ENCODE measurements around the gene TAB2. TPM values are rescaled to one million over a fixed set of nuclear protein-coding genes. Genes with fewer than 3 reads are reported as not detected.
"Not testable (repeated sequence)": the region's sequence is repeated elsewhere in the genome, so short reads cannot be mapped to it uniquely, and the experiment has no call there.

Gene TAB2
- polyA plus RNA-seq, 1 experiment, result 23.9 TPM

- H3K4me3 ChIP-seq (ENCODE audit: low read depth, low read length), result no peak overlapping the region
- TF ChIP-seq CTCF (IDR thresholded peaks at IDR 0.05; ENCODE audit: insufficient read depth, low read depth, low read length), result no peak
- no peaks in the 10 kb centered on the region for H3K27me3 ChIP-seq (ENCODE audit: control insufficient read depth, insufficient read depth, low read length)
- POLR2A ChIA-PET, result no interaction called here
- DNase-seq (ENCODE audit: low read depth), result no peak
- no peaks in the 10 kb centered on the region for H3K36me3 ChIP-seq (ENCODE audit: control insufficient read depth, insufficient read depth, low read length)
- CTCF ChIA-PET, result no interaction called here
Measured at GRCh38 chr6:149456311-149457021, 139.0 kb downstream of the TAB2 start.

GRCh38 chr6:149457316-149457884 lies 139.9 kb downstream of the TAB2 start:
- no peaks in the 10 kb centered on the region for H3K27me3 ChIP-seq (ENCODE audit: control insufficient read depth, insufficient read depth, low read length)
- H3K4me3 ChIP-seq (ENCODE audit: low read depth, low read length), result no peak overlapping the region
- no peak for DNase-seq (ENCODE audit: low read depth)
- TF ChIP-seq CTCF (IDR thresholded peaks at IDR 0.05; ENCODE audit: insufficient read depth, low read depth, low read length), result no peak
- no peaks in the 10 kb centered on the region for H3K36me3 ChIP-seq (ENCODE audit: control insufficient read depth, insufficient read depth, low read length)
- CTCF ChIA-PET, result interaction anchor here (1.5 kb wide), 1 partner anchor 9 kb away, joined by 3 read pairs; no protein-coding TSS in a partner anchor
- POLR2A ChIA-PET, result no interaction called here

- H3K4me3 ChIP-seq (ENCODE audit: low read depth, low read length), result no peak overlapping the region
- H3K36me3 ChIP-seq (ENCODE audit: control insufficient read depth, insufficient read depth, low read length), result no peaks in the 10 kb centered on the region
- ChIA-PET POLR2A (no interaction called here), CTCF (interaction anchor here (1.5 kb wide), 1 partner anchor 9 kb away, joined by 3 read pairs; no protein-coding TSS in a partner anchor)
- no peaks in the 10 kb centered on the region for H3K27me3 ChIP-seq (ENCODE audit: control insufficient read depth, insufficient read depth, low read length)
- no peak for TF ChIP-seq CTCF (IDR thresholded peaks at IDR 0.05; ENCODE audit: insufficient read depth, low read depth, low read length)
- no peak for DNase-seq (ENCODE audit: low read depth)
Measured at GRCh38 chr6:149458196-149458595, 140.7 kb downstream of the TAB2 start.

GRCh38 chr6:149458806-149459205 lies 141.3 kb downstream of the TAB2 start:
- no peaks in the 10 kb centered on the region for H3K27me3 ChIP-seq (ENCODE audit: control insufficient read depth, insufficient read depth, low read length)
- H3K4me3 ChIP-seq (ENCODE audit: low read depth, low read length), result no peak overlapping the region
- no peak for DNase-seq (ENCODE audit: low read depth)
- ChIA-PET CTCF (interaction anchor here (1.5 kb wide), 1 partner anchor 10 kb away, joined by 3 read pairs; no protein-coding TSS in a partner anchor), POLR2A (no interaction called here)
- no peak for TF ChIP-seq CTCF (IDR thresholded peaks at IDR 0.05; ENCODE audit: insufficient read depth, low read depth, low read length)
- H3K36me3 ChIP-seq (ENCODE audit: control insufficient read depth, insufficient read depth, low read length), result no peaks in the 10 kb centered on the region

- POLR2A ChIA-PET, result no interaction called here
- CTCF ChIA-PET, result no interaction called here
- Histone ChIP-seq H3K4me3 (ENCODE audit: low read depth, low read length) (no peak overlapping the region), H3K27me3 (ENCODE audit: control insufficient read depth, insufficient read depth, low read length) (no peaks in the 10 kb centered on the region), H3K36me3 (ENCODE audit: control insufficient read depth, insufficient read depth, low read length) (no peaks in the 10 kb centered on the region)
- TF ChIP-seq CTCF (IDR thresholded peaks at IDR 0.05; ENCODE audit: insufficient read depth, low read depth, low read length), result no peak
- DNase-seq (ENCODE audit: low read depth), result no peak
Measured at GRCh38 chr6:149459761-149460160, 142.2 kb downstream of the TAB2 start.

GRCh38 chr6:149460249-149460648 lies 142.7 kb downstream of the TAB2 start:
- POLR2A ChIA-PET, result interaction anchor here (0.5 kb wide), 1 partner anchor 198 kb away, joined by 5 read pairs; no protein-coding TSS in a partner anchor
- H3K36me3 ChIP-seq (ENCODE audit: control insufficient read depth, insufficient read depth, low read length); H3K4me3 ChIP-seq (ENCODE audit: low read depth, low read length); DNase-seq (ENCODE audit: low read depth); H3K27me3 ChIP-seq (ENCODE audit: control insufficient read depth, insufficient read depth, low read length); CTCF ChIA-PET: not testable (repeated sequence)
